B cell (primary cell): Measurements from ENCODE around the gene SLC4A3. TPM values are rescaled to one million over a fixed set of nuclear protein-coding genes. Genes with fewer than 3 reads are reported as not detected.

Experiments
- ATAC-seq: fragments of 200-7000 bp; cut with Tn5 transposase; one replicate; pipeline ENCODE4 v1.10.0; 2021; ENCODE audit warnings: low read depth, mild to moderate bottlenecking, moderate number of reproducible peaks, moderate library complexity
- CTCF ChIA-PET: fragments of 350-600 bp; sonication (Branson Sonifier 250); formaldehyde crosslinking; loops from one replicate; lab custom pipeline; 2021; ENCODE audit warnings: antibody characterized with exemption, inconsistent platforms; lab: Charles Lee
- POLR2A ChIA-PET: fragments of 350-600 bp; sonication (Branson Sonifier 250); formaldehyde crosslinking; loops from one replicate; lab custom pipeline; 2021; ENCODE audit warnings: antibody characterized with exemption; lab: Charles Lee
- DNase-seq: peaks from one replicate; pipeline ENCODE4 v3.0.0; 2013
- H2AFZ ChIP-seq: 2 replicates; pipeline ENCODE4 v1.6.1; 2012; ENCODE audit warnings: mild to moderate bottlenecking, low read depth, low read length; ENCODE audit not compliant: insufficient read depth, poor library complexity, severe bottlenecking
- H3K27ac ChIP-seq, 2 donors: 1 replicate in 1 of 2; 2 replicates in 1 of 2; pipeline ENCODE4 v1.5.1; 2012 to 2013; ENCODE audit warnings: low read length in 2 of 2, mild to moderate bottlenecking in 2 of 2, moderate library complexity in 1 of 2
- H3K27me3 ChIP-seq, 4 experiments: fragments of 200-600 bp in 1 of 4; sonication (generic) in 1 of 4; replicated peaks in 1 of 4; 1 replicate in 2 of 4; 2 replicates in 2 of 4; pipeline versions ENCODE4 v1.6.1 to v1.7.0; 2013 to 2016; ENCODE audit warnings: low read length in 3 of 4, mild to moderate bottlenecking in 2 of 4, mixed read lengths in 1 of 4, moderate library complexity in 1 of 4; ENCODE audit not compliant: insufficient read depth in 4 of 4, control insufficient read depth in 3 of 4; ENCODE audit errors: control extremely low read depth in 1 of 4
- H3K36me3 ChIP-seq, 2 experiments: replicated peaks in 1 of 2; 1 replicate in 1 of 2; 2 replicates in 1 of 2; pipeline versions ENCODE4 v1.6.1 to v1.7.1; 2013; ENCODE audit warnings: low read length in 1 of 2; ENCODE audit not compliant: insufficient read depth in 2 of 2, control insufficient read depth in 1 of 2; ENCODE audit errors: control extremely low read depth in 1 of 2, extremely low read depth in 1 of 2
- H3K4me1 ChIP-seq, 2 donors: fragments of 200-600 bp in 1 of 2; sonication (generic) in 1 of 2; 1 replicate in 1 of 2; 2 replicates in 1 of 2; pipeline versions ENCODE4 v1.5.1 to v1.6.1; 2013 to 2017; ENCODE audit warnings: low read length in 2 of 2; ENCODE audit not compliant: control insufficient read depth in 2 of 2, insufficient read depth in 2 of 2
- H3K4me2 ChIP-seq: replicated peaks from 2 replicates; pipeline ENCODE3; 2012; ENCODE audit warnings: mild to moderate bottlenecking, low read depth, low read length; ENCODE audit not compliant: poor library complexity, severe bottlenecking
- H3K4me3 ChIP-seq, 5 experiments: fragments of 200-600 bp in 1 of 5; sonication (generic) in 1 of 5; 1 replicate in 3 of 5; 2 replicates in 2 of 5; pipeline versions ENCODE4 v1.5.1 to v1.7.0; 2011 to 2016; ENCODE audit warnings: low read length in 4 of 5, mild to moderate bottlenecking in 4 of 5, low read depth in 2 of 5, control low read depth in 1 of 5, moderate library complexity in 1 of 5; ENCODE audit not compliant: insufficient read depth in 1 of 5; ENCODE audit errors: control extremely low read depth in 1 of 5, extremely low read depth in 1 of 5
- H3K79me2 ChIP-seq: fragments of 200-600 bp; sonication (generic); one replicate; pipeline ENCODE4 v1.6.0; 2016; ENCODE audit warnings: low read length; ENCODE audit not compliant: control insufficient read depth, insufficient read depth
- H3K9ac ChIP-seq: fragments of 200-600 bp; sonication (generic); 2 replicates; pipeline ENCODE4 v1.6.1; 2017; ENCODE audit warnings: mild to moderate bottlenecking, low read length, moderate library complexity
- H3K9me3 ChIP-seq, 3 donors: one replicate each; pipeline versions ENCODE4 v1.6.1 to v1.7.1; 2013; ENCODE audit warnings: low read length in 2 of 3; ENCODE audit not compliant: control insufficient read depth in 2 of 3, insufficient read depth in 1 of 3; ENCODE audit errors: control extremely low read depth in 1 of 3
- H4K20me1 ChIP-seq: 2 replicates; pipeline ENCODE4 v1.6.0; 2012; ENCODE audit warnings: mild to moderate bottlenecking, low read length; ENCODE audit not compliant: insufficient read depth, control insufficient read depth, poor library complexity, severe bottlenecking
- H3K27ac Mint-ChIP-seq: one replicate; pipeline ENCODE4 v1.8.0; 2021; ENCODE audit warnings: mixed read lengths
- H3K27me3 Mint-ChIP-seq: one replicate; pipeline ENCODE4 v1.8.0; 2021; ENCODE audit warnings: mixed read lengths
- H3K4me1 Mint-ChIP-seq: one replicate; pipeline ENCODE4 v1.8.0; 2021; ENCODE audit warnings: mixed read lengths
- H3K4me3 Mint-ChIP-seq: one replicate; pipeline ENCODE4 v1.8.0; 2021; ENCODE audit warnings: mixed read lengths
- H3K9me3 Mint-ChIP-seq: one replicate; pipeline ENCODE4 v1.8.0; 2022; ENCODE audit warnings: mixed read lengths; ENCODE audit not compliant: insufficient read depth
- EZH2 ChIP-seq: IDR thresholded peaks from 2 replicates; pipeline ENCODE4 v1.6.1; 2012; ENCODE audit warnings: borderline replicate concordance, low read depth, mild to moderate bottlenecking, moderate library complexity, low read length; ENCODE audit not compliant: insufficient read depth, poor library complexity, severe bottlenecking
- WGBS: methylation state at CpG from one replicate; pipeline ENCODE4 v1.1.5; 2013; ENCODE audit warnings: missing lambda C conversion rate; ENCODE audit not compliant: insufficient coverage; 5-methylcytosine and 5-hydroxymethylcytosine counted together
- intact Hi-C: fragments of 100-400 bp; cut with micrococcal nuclease; formaldehyde crosslinking; loops from one replicate; pipeline ENCODE4 v1.10.0; 2022
- polyA plus RNA-seq: library from polyadenylated mRNA; depleted of rRNA; stranded (reverse); fragments of >200 nt; gene quantifications from 2 replicates; pipeline ENCODE4 v1.2.3, GENCODE V29; 2012
- total RNA-seq, 2 donors: library from RNA; stranded (reverse); fragments of 120-200 nt in 1 of 2; gene quantifications; 1 replicate in 1 of 2; 2 replicates in 1 of 2; pipeline versions ENCODE4 v1.2.3 to v1.2.4, GENCODE V29; 2013 to 2022
- TF ChIP-seq, protein P1 (sequence below): fragments of 200-600 bp; IDR thresholded peaks from one replicate; pipeline ENCODE4 v1.8.0; 2022; ENCODE audit warnings: antibody characterized with exemption, mild to moderate bottlenecking

The SLC4A3 gene
- total and polyA plus RNA-seq, 2 donors (not counting 1 experiment from before 2014, with no cell fraction given) = 0.16 TPM; not detected in 1

DNA sequence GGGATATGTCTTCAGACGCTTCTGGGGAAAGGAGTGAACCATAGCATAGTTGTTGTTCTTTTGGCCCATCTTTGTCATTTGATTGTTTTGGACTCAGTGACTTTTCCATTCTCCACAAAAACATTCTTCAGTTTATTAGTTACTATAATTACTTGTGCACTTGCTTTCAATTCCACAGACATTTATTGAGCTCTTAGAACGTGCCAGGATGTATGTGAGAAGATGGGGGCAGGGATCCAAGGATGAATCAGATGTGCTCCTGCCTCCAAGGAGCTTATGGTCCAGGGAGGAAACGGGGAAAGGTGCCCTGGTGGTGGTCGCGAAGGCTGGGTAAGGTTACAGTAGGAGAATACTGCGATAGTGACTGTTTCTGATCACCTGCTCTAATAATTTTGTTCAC lies 6.9 kb upstream of the SLC4A3 start:
- Histone ChIP-seq H4K20me1 (no peaks in the 10 kb centered on the region), H3K27ac (no peak overlapping the region), H3K4me2 (no peak overlapping the region), H3K4me1 (no peaks in the 10 kb centered on the region), H3K9me3 (no peaks in the 10 kb centered on the region), H3K27me3 (peaks cover 0 to 13% (median 5%) of the 10 kb centered on the region in 4 experiments), H3K4me3 (no peak overlapping the region), H3K36me3 (peaks cover 0 to 8% of the 10 kb centered on the region in 2 experiments), H3K79me2 (no peaks in the 10 kb centered on the region), H3K9ac (no peak overlapping the region), H2AFZ (no peak overlapping the region)
- Mint-ChIP-seq H3K4me1 (no peaks in the 10 kb centered on the region), H3K4me3 (no peak overlapping the region), H3K27me3 (peaks cover 18% of the 10 kb centered on the region), H3K27ac (no peak overlapping the region), H3K9me3 (no peaks in the 10 kb centered on the region)
- CTCF ChIA-PET = no interaction called here
- TF ChIP-seq, protein P1, sequence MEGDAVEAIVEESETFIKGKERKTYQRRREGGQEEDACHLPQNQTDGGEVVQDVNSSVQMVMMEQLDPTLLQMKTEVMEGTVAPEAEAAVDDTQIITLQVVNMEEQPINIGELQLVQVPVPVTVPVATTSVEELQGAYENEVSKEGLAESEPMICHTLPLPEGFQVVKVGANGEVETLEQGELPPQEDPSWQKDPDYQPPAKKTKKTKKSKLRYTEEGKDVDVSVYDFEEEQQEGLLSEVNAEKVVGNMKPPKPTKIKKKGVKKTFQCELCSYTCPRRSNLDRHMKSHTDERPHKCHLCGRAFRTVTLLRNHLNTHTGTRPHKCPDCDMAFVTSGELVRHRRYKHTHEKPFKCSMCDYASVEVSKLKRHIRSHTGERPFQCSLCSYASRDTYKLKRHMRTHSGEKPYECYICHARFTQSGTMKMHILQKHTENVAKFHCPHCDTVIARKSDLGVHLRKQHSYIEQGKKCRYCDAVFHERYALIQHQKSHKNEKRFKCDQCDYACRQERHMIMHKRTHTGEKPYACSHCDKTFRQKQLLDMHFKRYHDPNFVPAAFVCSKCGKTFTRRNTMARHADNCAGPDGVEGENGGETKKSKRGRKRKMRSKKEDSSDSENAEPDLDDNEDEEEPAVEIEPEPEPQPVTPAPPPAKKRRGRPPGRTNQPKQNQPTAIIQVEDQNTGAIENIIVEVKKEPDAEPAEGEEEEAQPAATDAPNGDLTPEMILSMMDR = no peak
- TF ChIP-seq EZH2 = no peak
- POLR2A ChIA-PET = no interaction called here
- DNase-seq = no peak
- ATAC-seq = no peak
- intact Hi-C loops = no loop called here
- WGBS = no CpG with 5 or more reads among the region's 6 CpGs

DNA sequence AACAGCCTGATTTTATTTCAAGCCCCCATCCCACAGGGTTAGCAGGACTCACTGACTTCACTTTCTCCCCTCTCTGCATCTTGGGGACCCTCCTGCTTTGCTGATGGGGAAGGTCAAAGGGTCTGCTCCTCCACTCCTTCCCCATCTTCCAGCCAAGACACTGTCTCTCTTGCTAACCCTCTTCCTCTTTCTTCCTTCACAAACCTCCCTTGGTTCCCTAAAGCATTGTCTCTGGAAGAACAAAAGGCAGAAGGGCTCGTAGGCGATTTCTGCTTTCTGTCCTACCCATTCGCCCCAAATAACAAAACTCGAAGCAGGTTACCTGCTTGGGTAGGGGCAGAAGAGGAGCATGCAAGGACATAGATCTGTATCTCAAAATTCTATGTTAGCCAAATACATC lies 5.5 kb upstream of the SLC4A3 start:
- DNase-seq = no peak
- Mint-ChIP-seq H3K4me3 (no peak overlapping the region), H3K9me3 (no peaks in the 10 kb centered on the region), H3K27me3 (peaks cover 28% of the 10 kb centered on the region), H3K27ac (no peak overlapping the region), H3K4me1 (peaks cover 5% of the 10 kb centered on the region)
- Histone ChIP-seq H3K4me3 (no peak overlapping the region), H4K20me1 (no peaks in the 10 kb centered on the region), H3K9ac (no peak overlapping the region), H2AFZ (no peak overlapping the region), H3K27me3 (peaks cover 0 to 23% (median 14%) of the 10 kb centered on the region in 4 experiments), H3K27ac (no peak overlapping the region), H3K4me1 (peaks cover under 1 to 3% of the 10 kb centered on the region in 2 donors), H3K36me3 (no peaks in the 10 kb centered on the region), H3K79me2 (no peaks in the 10 kb centered on the region), H3K9me3 (no peaks in the 10 kb centered on the region), H3K4me2 (no peak overlapping the region)
- intact Hi-C loops = no loop called here
- no peak for ATAC-seq
- POLR2A ChIA-PET = no interaction called here
- no CpG with 5 or more reads among the region's 4 CpGs for WGBS
- CTCF ChIA-PET = no interaction called here
- no peak for TF ChIP-seq EZH2
- TF ChIP-seq, protein P1 = no peak
